Lower lobe of right lung (tissue), 2 donors: Measurements from ENCODE around the gene DLX2. TPM values are rescaled to one million over a fixed set of nuclear protein-coding genes. Genes with fewer than 3 reads are reported as not detected.

Experiments used
- ATAC-seq, 2 donors: fragments of 200-7000 bp; cut with Tn5 transposase; one replicate each; pipeline ENCODE4 v1.9.1; 2020 to 2022; ENCODE audit warnings: mild to moderate bottlenecking in 2 of 2, moderate library complexity in 2 of 2
- DNase-seq: peaks from one replicate; pipeline ENCODE4 v3.0.0-alpha.2; 2020
- H3K27ac ChIP-seq: fragments of 200-600 bp; one replicate; pipeline ENCODE4 v1.8.0; 2022
- H3K27me3 ChIP-seq: fragments of 200-600 bp; one replicate; pipeline ENCODE4 v1.8.0; 2022; ENCODE audit warnings: low read depth
- H3K36me3 ChIP-seq: fragments of 200-600 bp; one replicate; pipeline ENCODE4 v1.8.0; 2022; ENCODE audit warnings: mild to moderate bottlenecking
- H3K4me1 ChIP-seq: fragments of 200-600 bp; one replicate; pipeline ENCODE4 v1.8.0; 2022
- H3K4me3 ChIP-seq: fragments of 200-600 bp; one replicate; pipeline ENCODE4 v1.8.0; 2022; ENCODE audit warnings: mild to moderate bottlenecking
- H3K9me3 ChIP-seq: fragments of 200-600 bp; one replicate; pipeline ENCODE4 v1.8.0; 2022
- CTCF ChIP-seq: fragments of 200-600 bp; IDR thresholded peaks from one replicate; pipeline ENCODE4 v1.8.0; 2022; ENCODE audit warnings: antibody characterized with exemption, mild to moderate bottlenecking
- intact Hi-C: fragments of 100-400 bp; cut with DNase I; formaldehyde crosslinking; loops from one replicate; pipeline ENCODE4 v1.11.0; 2022
- total RNA-seq: library from RNA; stranded (reverse); fragmentation: NEBNext Ultra II Directional; extraction: Animal tissue kit (Norgen Biotek cat#: 25700); gene quantifications from one replicate; pipeline ENCODE4 v1.2.1, GENCODE V29; 2021
- donor health status: DM: no; HTN: yes; CAD: no; lungs with severe emphysema.

Gene DLX2
- total RNA-seq, 1 donor from 2014 or later = not detected

GRCh38 chr2:172137109-172137508, 34.4 kb upstream of the DLX2 start:
- Histone ChIP-seq H3K9me3 (no peaks in the 10 kb centered on the region), H3K27me3 (peaks cover 4% of the 10 kb centered on the region), H3K27ac (no peak overlapping the region), H3K36me3 (no peaks in the 10 kb centered on the region), H3K4me1 (no peaks in the 10 kb centered on the region), H3K4me3 (no peak overlapping the region)
- no peak for ATAC-seq
- intact Hi-C loops = no loop called here
- no peak for TF ChIP-seq CTCF
- DNase-seq = no peak

- no peak for TF ChIP-seq CTCF
- no peak overlapping the region for H3K4me3 ChIP-seq
- peaks cover 4% of the 10 kb centered on the region for H3K27me3 ChIP-seq
- intact Hi-C loops = no loop called here
- DNase-seq = no peak
- no peaks in the 10 kb centered on the region for H3K36me3 ChIP-seq
- ATAC-seq = no peak
- no peaks in the 10 kb centered on the region for H3K4me1 ChIP-seq
- no peaks in the 10 kb centered on the region for H3K9me3 ChIP-seq
- H3K27ac ChIP-seq = no peak overlapping the region
Measured at GRCh38 chr2:172135446-172135845, 32.7 kb upstream of the DLX2 start.

- Histone ChIP-seq H3K9me3 (no peaks in the 10 kb centered on the region), H3K4me1 (no peaks in the 10 kb centered on the region), H3K27me3 (peaks cover 4% of the 10 kb centered on the region), H3K27ac (no peak overlapping the region), H3K4me3 (no peak overlapping the region), H3K36me3 (no peaks in the 10 kb centered on the region)
- TF ChIP-seq CTCF = no peak
- no peak for DNase-seq
- no peak for ATAC-seq
- intact Hi-C loops = no loop called here
Measured at GRCh38 chr2:172134270-172134669, 31.6 kb upstream of the DLX2 start.

- intact Hi-C loops = no loop called here
- no peaks in the 10 kb centered on the region for H3K9me3 ChIP-seq
- no peaks in the 10 kb centered on the region for H3K36me3 ChIP-seq
- H3K27me3 ChIP-seq = peaks cover 4% of the 10 kb centered on the region
- DNase-seq = no peak
- no peaks in the 10 kb centered on the region for H3K4me1 ChIP-seq
- no peak overlapping the region for H3K4me3 ChIP-seq
- ATAC-seq = no peak
- no peak for TF ChIP-seq CTCF
- no peak overlapping the region for H3K27ac ChIP-seq
Measured at GRCh38 chr2:172131713-172132555, 29.2 kb upstream of the DLX2 start.

GRCh38 chr2:172129404-172129803, 26.7 kb upstream of the DLX2 start:
- no peak for ATAC-seq
- H3K4me3 ChIP-seq = no peak overlapping the region
- intact Hi-C loops = loop anchor here (10.0 kb wide), 1 partner anchor 425 kb away; no protein-coding TSS in a partner anchor
- H3K4me1 ChIP-seq = no peaks in the 10 kb centered on the region
- H3K36me3 ChIP-seq = no peaks in the 10 kb centered on the region
- no peaks in the 10 kb centered on the region for H3K27me3 ChIP-seq
- H3K9me3 ChIP-seq = no peaks in the 10 kb centered on the region
- H3K27ac ChIP-seq = no peak overlapping the region
- no peak for TF ChIP-seq CTCF
- no peak for DNase-seq
